Islet of Langerhans (tissue), 1 donor: ENCODE measurements around the gene MCF2.
A peak's percentile ranks its signal among the peaks of the same experiment; 100 is the strongest.

Experiments used
- FAIRE-seq: peaks from one replicate; lab custom pipeline; 2011; peaks lifted over from hg19 to GRCh38; lab: Jason Lieb, UNC

Gene MCF2

DNA sequence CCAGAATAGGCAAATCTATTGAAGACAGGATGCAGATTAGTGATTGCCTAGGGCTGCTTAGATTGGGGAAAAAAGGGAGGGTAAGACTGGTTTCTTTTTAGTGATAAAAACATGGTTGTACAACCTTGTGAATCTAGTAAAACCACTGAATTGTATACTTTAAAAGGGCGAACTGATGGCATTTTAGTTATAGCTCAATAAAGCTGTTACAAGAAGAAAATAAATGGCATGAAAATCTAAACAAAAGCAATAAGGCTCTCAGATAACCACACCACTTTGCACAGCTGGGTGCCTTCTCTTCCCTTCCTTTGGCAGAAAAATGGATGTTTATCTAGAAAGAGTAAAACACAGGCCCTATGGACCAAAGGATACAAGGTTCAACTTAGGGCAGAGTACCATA lies 107.9 kb downstream of the MCF2 start:
- FAIRE-seq, result no peak

DNA sequence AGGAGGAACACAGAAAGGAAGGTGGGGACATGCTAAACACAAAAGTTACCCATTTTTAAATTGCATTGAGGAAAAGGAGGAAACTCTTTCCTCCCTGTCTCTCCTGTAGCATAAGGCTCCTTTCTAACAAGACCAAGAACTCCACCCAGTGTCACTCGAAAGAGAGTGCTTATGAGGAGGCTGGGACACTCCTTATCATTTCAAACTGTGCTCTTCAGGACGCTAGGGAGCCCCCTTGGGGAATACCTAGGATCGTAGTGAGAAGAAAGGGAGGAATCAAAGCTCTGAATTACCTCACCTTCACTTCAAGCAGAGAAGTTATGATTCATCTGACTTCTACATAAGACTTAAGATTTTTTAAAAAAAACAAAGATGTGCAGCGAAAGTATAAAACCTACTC lies 111.9 kb downstream of the MCF2 start:
- FAIRE-seq, result no peak

- no peak for FAIRE-seq
Observed at GRCh38 chrX:139585613-139586012, 122.4 kb downstream of the MCF2 start.

- no peak for FAIRE-seq
Observed at GRCh38 chrX:139581068-139581467, 126.9 kb downstream of the MCF2 start.

DNA sequence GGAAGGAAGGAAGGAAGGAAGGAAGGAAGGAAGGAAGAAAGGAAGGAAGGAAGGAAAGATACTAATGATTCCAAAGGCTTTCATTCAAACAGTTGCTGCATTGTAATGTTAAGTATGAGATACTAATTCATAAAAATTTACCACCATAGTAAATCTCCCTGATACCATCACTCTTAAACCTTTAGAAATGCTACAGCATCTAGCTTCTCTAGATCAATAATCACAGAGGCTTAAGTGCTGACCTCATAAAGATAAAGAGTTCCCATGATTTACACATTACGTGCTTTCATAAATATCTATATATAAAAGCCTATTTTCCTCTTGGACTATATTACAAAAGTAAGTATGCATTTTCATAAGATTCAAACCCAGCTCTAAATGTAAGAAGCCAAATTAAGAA lies 141.0 kb downstream of the MCF2 start:
- FAIRE-seq, result no peak

- no peak for FAIRE-seq
Observed at GRCh38 chrX:139563251-139563650, 144.7 kb downstream of the MCF2 start.

DNA sequence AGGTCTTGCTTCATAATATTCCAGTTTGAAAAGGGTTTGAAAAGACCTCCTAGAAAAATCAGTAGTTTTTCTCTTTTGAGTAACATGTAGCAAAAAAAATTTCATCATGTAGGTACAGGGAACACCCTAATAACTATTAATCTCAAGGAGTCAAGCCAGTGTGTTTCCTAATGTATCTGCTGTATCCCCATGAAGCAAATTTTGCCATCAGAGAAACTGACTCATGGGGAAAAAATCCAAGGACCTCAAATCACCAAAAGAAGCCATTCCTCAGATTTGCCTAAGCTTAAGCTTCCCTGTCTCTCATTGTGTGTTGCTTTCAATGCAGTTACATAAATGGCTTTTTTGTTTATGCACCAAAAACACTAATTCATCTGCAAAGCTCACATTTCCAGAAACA lies 147.7 kb downstream of the MCF2 start:
- FAIRE-seq, result no peak

GRCh38 chrX:139559383-139560042 lies 148.5 kb downstream of the MCF2 start:
- peak; percentile 99 for FAIRE-seq

GRCh38 chrX:139554991-139555675 lies 152.8 kb downstream of the MCF2 start:
- no peak for FAIRE-seq

DNA sequence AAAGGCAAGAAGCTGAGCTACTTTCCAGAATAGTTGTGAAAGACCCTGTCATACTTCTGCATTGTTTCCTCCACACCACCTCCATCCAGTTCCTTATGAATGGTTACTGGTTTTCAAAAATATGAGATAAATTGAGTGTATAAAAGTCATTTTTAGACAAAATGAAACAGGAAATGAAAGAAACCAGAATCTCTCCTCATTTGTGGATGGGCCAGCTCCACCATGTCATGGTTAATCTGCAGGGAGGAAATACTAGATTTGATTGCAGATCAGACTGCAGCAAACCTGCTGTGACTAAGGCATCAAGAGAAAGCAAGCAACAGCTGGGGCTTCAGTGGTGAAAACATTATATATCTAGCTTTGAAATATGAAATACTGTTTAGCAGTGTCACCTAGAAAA lies 153.6 kb downstream of the MCF2 start:
- FAIRE-seq, result no peak

GRCh38 chrX:139544591-139544990 lies 163.4 kb downstream of the MCF2 start:
- FAIRE-seq, result no peak

DNA sequence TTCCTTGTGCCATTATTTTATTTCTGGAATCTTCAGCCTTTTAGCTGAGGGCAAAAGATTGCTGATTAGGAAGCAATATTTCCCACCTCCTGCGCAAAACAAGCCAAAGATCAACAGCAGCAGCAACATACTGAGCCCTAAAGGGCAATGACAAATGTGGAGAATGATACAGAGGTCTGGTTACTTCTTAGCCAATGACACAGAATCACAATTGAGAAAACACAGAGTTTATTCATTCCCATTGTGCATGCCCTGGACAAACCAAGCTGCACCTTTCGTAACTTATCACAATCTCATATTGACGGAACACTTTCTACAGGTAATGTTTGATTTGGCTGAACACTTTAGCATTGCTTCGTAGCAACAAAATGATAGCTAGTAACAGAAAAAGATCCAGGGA lies 164.0 kb downstream of the MCF2 start:
- FAIRE-seq, result no peak

DNA sequence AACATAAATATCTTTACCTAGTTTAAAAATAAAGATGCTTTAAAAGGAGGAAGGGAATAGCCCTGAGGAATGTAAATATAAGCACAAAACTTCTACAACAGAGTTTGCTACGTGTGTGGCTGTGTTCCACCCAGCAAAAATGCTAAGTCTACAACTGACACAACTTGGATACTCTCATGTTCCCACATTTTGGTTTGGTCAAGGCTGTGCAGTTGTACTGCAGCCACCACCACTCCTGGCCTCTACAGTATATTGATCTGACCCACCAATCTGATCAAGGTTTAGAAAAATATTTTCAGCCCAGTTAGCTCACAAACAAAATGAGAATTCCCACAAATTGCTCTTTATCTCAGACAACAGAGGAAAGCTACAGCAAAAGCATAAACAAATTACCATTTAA lies 165.3 kb downstream of the MCF2 start:
- no peak for FAIRE-seq

GRCh38 chrX:139538907-139539790 lies 168.8 kb downstream of the MCF2 start:
- FAIRE-seq, result no peak

DNA sequence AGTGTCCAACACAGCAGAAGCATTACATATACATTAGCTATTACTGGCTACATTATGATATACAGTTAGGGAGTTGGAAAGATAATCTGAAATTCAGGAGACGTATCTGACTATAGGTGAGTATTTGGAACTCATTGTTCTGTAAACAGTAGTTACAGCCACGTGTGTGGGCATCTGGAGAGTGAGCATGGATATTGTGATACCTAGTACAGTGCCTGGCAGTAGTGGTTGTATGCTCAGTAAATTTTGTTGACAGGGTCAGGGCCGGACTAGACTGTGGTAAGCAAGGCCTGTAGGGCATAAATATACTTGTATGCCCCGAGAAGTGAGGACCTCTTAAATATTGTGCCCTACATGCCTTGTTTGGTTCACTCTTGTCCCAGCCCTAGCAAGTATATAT lies 174.5 kb downstream of the MCF2 start:
- FAIRE-seq, result no peak

DNA sequence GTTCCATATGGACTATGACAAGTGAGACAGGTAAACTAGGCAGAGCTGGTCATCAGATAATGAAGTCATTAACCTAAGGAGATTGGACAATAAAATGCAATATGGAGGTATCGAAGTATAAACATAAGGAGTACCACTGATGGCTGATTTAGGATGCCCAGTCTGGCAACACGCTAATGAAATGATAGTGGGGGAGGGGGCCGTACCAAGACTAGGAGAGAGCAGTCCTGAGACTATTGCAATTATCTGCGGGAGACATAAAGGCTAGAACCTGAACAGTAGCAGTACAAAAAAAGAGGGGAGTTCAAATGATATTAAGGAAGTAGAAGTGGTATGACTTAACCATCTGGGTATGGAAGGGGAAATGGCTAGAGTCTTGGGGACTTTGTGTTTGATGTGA lies 175.1 kb downstream of the MCF2 start:
- FAIRE-seq, result no peak
